HepG2 (cell line): Measurements from ENCODE around the gene NLRC5. TPM values are rescaled to one million over a fixed set of nuclear protein-coding genes. Genes with fewer than 3 reads are reported as not detected.

ENCODE experiments used
- AHR ChIP-seq: IDR thresholded peaks from 2 replicates; pipeline ENCODE4 v1.6.1; 2018; ENCODE audit warnings: missing genetic modification reagents, missing compliant biosample characterization
- BRD4 ChIP-seq: sonication (generic); formaldehyde crosslinking; IDR thresholded peaks from 2 replicates; pipeline ENCODE4 v1.4.0; 2020; ENCODE audit warnings: missing genetic modification reagents
- CHD2 ChIP-seq: IDR thresholded peaks from 2 replicates; pipeline ENCODE4 v1.6.1; 2011; ENCODE audit warnings: low read depth, low read length, improper control_type of control experiment
- FOXC1 ChIP-seq: sonication (generic); formaldehyde crosslinking; IDR thresholded peaks from 2 replicates; pipeline ENCODE4 v1.8.0; 2022; ENCODE audit warnings: mild to moderate bottlenecking, missing genetic modification reagents, borderline replicate concordance
- GATAD2A ChIP-seq: IDR thresholded peaks from 2 replicates; pipeline ENCODE4 v1.6.1; 2016
- HDAC1 ChIP-seq: sonication (generic); formaldehyde crosslinking; IDR thresholded peaks from 2 replicates; pipeline ENCODE4 v1.5.1; 2020; ENCODE audit warnings: mild to moderate bottlenecking, missing genetic modification reagents
- IKZF5 ChIP-seq: IDR thresholded peaks from 2 replicates; pipeline ENCODE4 v1.6.1; 2018; ENCODE audit warnings: missing genetic modification reagents, mild to moderate bottlenecking, missing compliant biosample characterization
- PAXIP1 ChIP-seq: sonication (generic); formaldehyde crosslinking; conservative IDR thresholded peaks from 2 replicates; pipeline ENCODE4 v1.4.0; 2020; ENCODE audit warnings: mild to moderate bottlenecking, missing genetic modification reagents, moderate library complexity
- SP2 ChIP-seq: sonication (generic); formaldehyde crosslinking; IDR thresholded peaks from 2 replicates; pipeline ENCODE4 v1.5.1; 2020; ENCODE audit warnings: mild to moderate bottlenecking, missing genetic modification reagents
- TAF15 ChIP-seq: fragments of 200-400 bp; formaldehyde crosslinking; IDR thresholded peaks from one replicate; pipeline ENCODE4 v1.6.1; 2018; ENCODE audit warnings: mild to moderate bottlenecking, low read depth, low read length; ENCODE audit not compliant: poor library complexity, severe bottlenecking
- ZBTB34 ChIP-seq: sonication (generic); formaldehyde crosslinking; IDR thresholded peaks from 2 replicates; pipeline ENCODE4 v1.8.0; 2022; ENCODE audit warnings: mild to moderate bottlenecking, missing genetic modification reagents
- ZNF501 ChIP-seq: sonication (generic); formaldehyde crosslinking; IDR thresholded peaks from 2 replicates; pipeline ENCODE4 v1.5.1; 2020; ENCODE audit warnings: mild to moderate bottlenecking, moderate library complexity, missing genetic modification reagents
- ZNF670 ChIP-seq: sonication (generic); formaldehyde crosslinking; IDR thresholded peaks from 2 replicates; pipeline ENCODE4 v1.8.0; 2022; ENCODE audit warnings: mild to moderate bottlenecking, missing genetic modification reagents, borderline replicate concordance
- ZNF790 ChIP-seq: sonication (generic); formaldehyde crosslinking; IDR thresholded peaks from 2 replicates; pipeline ENCODE4 v1.8.0; 2022; ENCODE audit warnings: missing genetic modification reagents, mild to moderate bottlenecking, borderline replicate concordance
- ZSCAN31 ChIP-seq: sonication (generic); formaldehyde crosslinking; IDR thresholded peaks from 2 replicates; pipeline ENCODE4 v1.5.0; 2020; ENCODE audit warnings: low read depth, mild to moderate bottlenecking, missing genetic modification reagents
- polyA plus RNA-seq, 8 experiments: library from polyadenylated mRNA; depleted of rRNA in 3 of 8; stranded (reverse) in 7 of 8; unstranded in 1 of 8; fragments of >200 nt; fragmentation: Illumina TruSeq in 4 of 8; extraction: Trizol in 4 of 8; gene quantifications; 2 replicates each; pipeline versions ENCODE4 v1.2.1 to v1.2.3, GENCODE V29; 2011 to 2016; ENCODE audit warnings: low read depth in 4 of 8, missing spikeins in 1 of 8, mixed read lengths in 1 of 8; ENCODE audit not compliant: insufficient read depth in 1 of 8
- total RNA-seq, 5 experiments: library from RNA; depleted of rRNA; stranded (reverse); fragments of >200 nt; fragmentation: Illumina TruSeq; extraction: Trizol; gene quantifications; 2 replicates each; pipeline ENCODE4 v1.2.3, GENCODE V29; 2016; ENCODE audit warnings: low read depth in 1 of 5

NLRC5 gene
- total and polyA plus RNA-seq, 2 of the 13 experiments (the other 11 are each of a cell fraction or from before 2014, with no cell fraction given) = 6.3 to 12.7 TPM

- no peak; the same call in none of the 2 replicates for TF ChIP-seq PAXIP1 (CRISPR knock-in tag)
- peak; percentile 85 for TF ChIP-seq HDAC1 (CRISPR knock-in tag)
- TF ChIP-seq FOXC1 (CRISPR knock-in tag) = peak; percentile 63; the same call in 1 of the 2 replicates
- TF ChIP-seq SP2 (CRISPR knock-in tag) = no peak
- TF ChIP-seq ZNF790 (CRISPR knock-in tag) = no peak
- peak; percentile 52; the same call in 1 of the 2 replicates for TF ChIP-seq BRD4 (CRISPR knock-in tag)
- peak; percentile 91 for TF ChIP-seq ZNF501 (CRISPR knock-in tag)
- peak; percentile 54; the same call in 1 of the 2 replicates for TF ChIP-seq GATAD2A (CRISPR knock-in tag)
- TF ChIP-seq CHD2 = no peak
- TF ChIP-seq ZBTB34 (CRISPR knock-in tag) = no peak
- no peak for TF ChIP-seq ZNF670 (CRISPR knock-in tag)
- no peak for TF ChIP-seq TAF15
- TF ChIP-seq IKZF5 = peak; percentile 34; the same call in 1 of the 2 replicates
- peak; percentile 80 for TF ChIP-seq ZSCAN31
- TF ChIP-seq AHR = no peak
Measured at GRCh38 chr16:56988948-56989945, at the start of gene NLRC5 (continued).
